GM19043 (cell line): ENCODE measurements around the gene TMEM252.

ENCODE experiments used
- ATAC-seq: cut with Tn5 transposase; IDR thresholded peaks from one replicate; pipeline ENCODE4 v1.9.1; 2021; ENCODE audit warnings: low read depth; ENCODE audit not compliant: unreplicated experiment

TMEM252 gene

GRCh38 chr9:68500457-68501381 is 40.0 kb downstream of the TMEM252 start:
- ATAC-seq: no peak

- no peak for ATAC-seq
Observed at GRCh38 chr9:68498816-68499215, 41.9 kb downstream of the TMEM252 start.

- ATAC-seq: no peak
Observed at GRCh38 chr9:68497629-68498028, 43.1 kb downstream of the TMEM252 start.

- ATAC-seq: no peak
Observed at GRCh38 chr9:68496356-68496755, 44.3 kb downstream of the TMEM252 start.

- ATAC-seq: no peak
Observed at GRCh38 chr9:68495247-68495646, 45.4 kb downstream of the TMEM252 start.

GRCh38 chr9:68493958-68494577 is 46.6 kb downstream of the TMEM252 start:
- no peak for ATAC-seq

- no peak for ATAC-seq
Observed at GRCh38 chr9:68493541-68493940, 47.1 kb downstream of the TMEM252 start.

GRCh38 chr9:68492806-68493205 is 47.9 kb downstream of the TMEM252 start:
- no peak for ATAC-seq

GRCh38 chr9:68489646-68490045 is 51.0 kb downstream of the TMEM252 start:
- ATAC-seq: no peak

GRCh38 chr9:68488126-68488525 is 52.6 kb downstream of the TMEM252 start:
- ATAC-seq: no peak
